Heart right ventricle (tissue), 16 donors: Measurements from ENCODE around the gene SEMA7A. TPM values are rescaled to one million over a fixed set of nuclear protein-coding genes. Genes with fewer than 3 reads are reported as not detected.
A peak's percentile ranks its signal among the peaks of the same experiment; 100 is the strongest.
"Not testable (repeated sequence)": the region's sequence is repeated elsewhere in the genome, so short reads cannot be mapped to it uniquely, and the experiment has no call there.

ENCODE experiments used
- ATAC-seq, 8 donors: fragments of 200-7000 bp; cut with Tn5 transposase; one replicate each; pipeline ENCODE4 v1.9.1; 2020; ENCODE audit warnings: mild to moderate bottlenecking in 8 of 8, moderate library complexity in 8 of 8, moderate number of reproducible peaks in 1 of 8
- DNase-seq, 2 donors: peaks; one replicate each; pipeline ENCODE4 v3.0.0-alpha.2; 2020
- H3K27ac ChIP-seq, 10 donors: fragments of 200-600 bp; sonication (generic) in 2 of 10; one replicate each; pipeline versions ENCODE4 v1.5.0 to v1.8.0; 2020 to 2022; ENCODE audit warnings: mild to moderate bottlenecking in 3 of 10
- H3K27me3 ChIP-seq, 7 donors: fragments of 200-600 bp; one replicate each; pipeline ENCODE4 v1.8.0; 2021 to 2022; ENCODE audit warnings: mild to moderate bottlenecking in 2 of 7
- H3K36me3 ChIP-seq, 9 donors: fragments of 200-600 bp; sonication (generic) in 1 of 9; one replicate each; pipeline versions ENCODE4 v1.5.0 to v1.8.0; 2020 to 2022; ENCODE audit warnings: mild to moderate bottlenecking in 2 of 9
- H3K4me1 ChIP-seq, 9 donors: fragments of 200-600 bp; sonication (generic) in 1 of 9; one replicate each; pipeline versions ENCODE4 v1.5.0 to v1.8.0; 2020 to 2022; ENCODE audit warnings: mild to moderate bottlenecking in 4 of 9
- H3K4me3 ChIP-seq, 10 donors: fragments of 200-600 bp; sonication (generic) in 2 of 10; one replicate each; pipeline versions ENCODE4 v1.5.0 to v1.8.0; 2020 to 2022; ENCODE audit warnings: mild to moderate bottlenecking in 7 of 10, moderate library complexity in 2 of 10
- H3K9me3 ChIP-seq, 11 donors: fragments of 200-600 bp in 10 of 11; sonication (generic) in 2 of 11; one replicate each; pipeline versions ENCODE4 v1.5.0 to v1.8.0; 2013 to 2022; ENCODE audit warnings: mild to moderate bottlenecking in 2 of 11, control low read depth in 1 of 11, moderate library complexity in 1 of 11
- CTCF ChIP-seq, 9 donors: fragments of 200-600 bp; sonication (generic) in 2 of 9; IDR thresholded peaks; one replicate each; pipeline versions ENCODE4 v1.5.0 to v1.8.0; 2021 to 2022; ENCODE audit warnings: antibody characterized with exemption in 9 of 9, mild to moderate bottlenecking in 5 of 9, moderate library complexity in 1 of 9
- WGBS, 2 donors: extraction: QIAGEN DNeasy Blood & Tissue Kit; methylation state at CpG; one replicate each; pipeline ENCODE4 v1.1.7; 2013; ENCODE audit warnings: inconsistent platforms in 1 of 2; 5-methylcytosine and 5-hydroxymethylcytosine counted together
- intact Hi-C, 10 donors: fragments of 100-400 bp; cut with DNase I; formaldehyde crosslinking; loops; one replicate each; pipeline versions ENCODE4 v1.11.1 to v1.14.2; 2022
- long read RNA-seq, 3 donors: library from polyadenylated mRNA; unstranded; transcript quantifications; one replicate each; pipeline ENCODE4 v2.0.0, GENCODE V29; 2020 to 2021
- polyA plus RNA-seq, 2 donors: library from polyadenylated mRNA; stranded (reverse); fragments of 200-250 nt; gene quantifications; one replicate each; pipeline ENCODE4 v1.2.3, GENCODE V29; 2013
- total RNA-seq, 10 donors: library from RNA; stranded (reverse); fragmentation: NEBNext Ultra II Directional in 3 of 10; extraction: Animal tissue kit (Norgen Biotek cat#: 25700) in 3 of 10; gene quantifications; one replicate each; pipeline versions ENCODE4 v1.2.1 to v1.2.4, GENCODE V29; 2021 to 2023
- donor health status: Arrhythmogenic right ventricular cardiomyopathy.
- donor health status: ischemic (EF 13 %, LVEDD 7.1; RV severe dilation, severe dysfunction).
- donor health status: healthy with polysubstance abuse.
- donor health status: DM: no; HTN: yes; CAD: no.
- donor health status: DM: no; HTN: no; CAD: no.
- donor health status: ischemic (EF 25% LVEDD 6.9; RV normal size, moderate dysfunction).
- donor health status: ischemic (EF 25% LVEDD 5.7; RV mildly dilated, moderate dysfunction).
- donor health status: healthy.
- donor health status: DM: yes; HTN: yes; CAD: no.
- donor health status: Ischemic cardiomyopathy.
- donor health status: ischemic (EF 35%, LVEDD 5.7; RV mildly dilated, moderate dysfunction).
- donor health status: nonischemic (EF 11% LVEDD 7.7; RV severe dilation, severe dysfunction).
- donor health status: DM: yes; HTN: yes; CAD: no.
- donor health status: PGD.
- donor health status: ischemic (EF 29% LVEDD 5.4; RV normal size, mild dysfunction).
- donor health status: nonischemic (EF 23%, LVEDD 6.1; RV moderate dilation, normal function).

Gene SEMA7A
- 1 to 10 TPM in 8 of 10 donors, under 1 TPM in 2; 0.61 to 5.1 (median 1.8) TPM for total RNA-seq
- polyA plus RNA-seq = under 1 TPM; 0.59 to 0.99 TPM
- long read RNA-seq, donor 1 = 0 reads
- long read RNA-seq, donor 2 = 0 reads
- long read RNA-seq, donor 3 = 0 reads

GRCh38 chr15:74433592-74434262, at the start of gene SEMA7A:
Gene SEMA7A (minus strand): TSS chr15:74433958. CDS start chr15:74433918, 40 bp downstream.
- DNase-seq (peak; percentile 79 to 84), ATAC-seq (peak; percentile 89 to 94 (median 92))
- Histone ChIP-seq H3K27me3 (peaks cover 0 to 26% (median 7%) of the 10 kb centered on the region in 7 donors), H3K9me3 (no peaks in the 10 kb centered on the region), H3K36me3 (no peaks in the 10 kb centered on the region), H3K4me3 (peak within 1 kb of the TSS; percentile 61 to 91 (median 86)), H3K4me1 (peaks cover 4 to 40% (median 16%) of the 10 kb centered on the region in 9 donors), H3K27ac (peak within 1 kb of the TSS in 9 of 10 donors; percentile 16 to 85 (median 58))
- WGBS, 2 donors = 2 to 3% methylated on average over 70 to 75 of the region's 75 CpGs
- no peak for TF ChIP-seq CTCF (IDR thresholded peaks at IDR 0.05)
- intact Hi-C loops = no loop called here

- DNase-seq (no peak), ATAC-seq (no peak)
- Histone ChIP-seq H3K27ac (no peak overlapping the region), H3K9me3 (no peaks in the 10 kb centered on the region), H3K4me1 (no peaks in the 10 kb centered on the region), H3K4me3 (no peak overlapping the region), H3K36me3 (peaks cover 0 to 5% (median 0%) of the 10 kb centered on the region in 9 donors), H3K27me3 (no peaks in the 10 kb centered on the region)
- peak in 2 of 9 donors; percentile 7 to 15 for TF ChIP-seq CTCF (IDR thresholded peaks at IDR 0.05)
- intact Hi-C loops = loop anchor here in 2 of 10 donors (5.0 kb wide), 2 partner anchors 50 to 105 kb away; no protein-coding TSS in a partner anchor
- 61 to 66% methylated on average over 3 of the region's 3 CpGs for WGBS, 2 donors
Measured at GRCh38 chr15:74482661-74483060, 48.9 kb upstream of the SEMA7A start.

- H3K4me1 ChIP-seq, H3K36me3 ChIP-seq, H3K27ac ChIP-seq, DNase-seq, H3K4me3 ChIP-seq, H3K9me3 ChIP-seq, H3K27me3 ChIP-seq, ATAC-seq: not testable (repeated sequence)
- 96 to 98% methylated on average over 23 to 27 of the region's 27 CpGs for WGBS, 2 donors
- intact Hi-C loops = loop anchor here in 2 of 10 donors (5.0 kb wide), 2 partner anchors 52 to 103 kb away; no protein-coding TSS in a partner anchor
Measured at GRCh38 chr15:74480364-74480763, 46.6 kb upstream of the SEMA7A start.

GRCh38 chr15:74471621-74472020, 37.9 kb upstream of the SEMA7A start:
- H3K4me1 ChIP-seq, H3K9me3 ChIP-seq, ATAC-seq, DNase-seq, H3K27me3 ChIP-seq, H3K27ac ChIP-seq, H3K4me3 ChIP-seq: not testable (repeated sequence)
- H3K36me3 ChIP-seq = peaks cover 0 to 23% (median 0%) of the 10 kb centered on the region in 9 donors
- 95 to 96% methylated on average over 7 of the region's 7 CpGs for WGBS, 2 donors
- intact Hi-C loops = loop anchor here in 2 of 10 donors (2.0 to 10.0 kb wide), 2 partner anchors 23 to 63 kb away; no protein-coding TSS in a partner anchor

- intact Hi-C loops = loop anchor here in 2 of 10 donors (2.0 to 10.0 kb wide), 2 partner anchors 22 to 64 kb away; no protein-coding TSS in a partner anchor
- Histone ChIP-seq H3K4me3 (no peak overlapping the region), H3K4me1 (no peaks in the 10 kb centered on the region), H3K36me3 (peaks cover 0 to 23% (median 0%) of the 10 kb centered on the region in 9 donors), H3K9me3 (no peaks in the 10 kb centered on the region), H3K27me3 (no peaks in the 10 kb centered on the region), H3K27ac (no peak overlapping the region)
- DNase-seq (no peak), ATAC-seq (no peak)
- WGBS, 2 donors = 91 to 97% methylated on average over 12 of the region's 12 CpGs
- no peak for TF ChIP-seq CTCF (IDR thresholded peaks at IDR 0.05)
Measured at GRCh38 chr15:74470631-74471395, 37.1 kb upstream of the SEMA7A start.
